GM18907 (cell line): ENCODE results near the gene DIAPH3.

ENCODE experiments used
- ATAC-seq: cut with Tn5 transposase; IDR thresholded peaks from one replicate; pipeline ENCODE4 v1.9.1; 2021; ENCODE audit warnings: mild to moderate bottlenecking, moderate library complexity; ENCODE audit not compliant: unreplicated experiment

DIAPH3 gene

GRCh38 chr13:59790626-59791025, 373.1 kb downstream of the DIAPH3 start:
- ATAC-seq = no peak

- no peak for ATAC-seq
Observed at GRCh38 chr13:59789558-59789957, 374.2 kb downstream of the DIAPH3 start.

- no peak for ATAC-seq
Observed at GRCh38 chr13:59787679-59788078, 376.0 kb downstream of the DIAPH3 start.

GRCh38 chr13:59782696-59783095, 381.0 kb downstream of the DIAPH3 start:
- ATAC-seq = no peak

GRCh38 chr13:59780058-59780457, 383.7 kb downstream of the DIAPH3 start:
- no peak for ATAC-seq

- ATAC-seq = no peak
Observed at GRCh38 chr13:59776924-59777690, 386.6 kb downstream of the DIAPH3 start.

GRCh38 chr13:59774491-59774971, 389.2 kb downstream of the DIAPH3 start:
- ATAC-seq = no peak

GRCh38 chr13:59771272-59771671, 392.5 kb downstream of the DIAPH3 start:
- ATAC-seq = no peak

GRCh38 chr13:59770451-59770850, 393.3 kb downstream of the DIAPH3 start:
- no peak for ATAC-seq

GRCh38 chr13:59766236-59766635, 397.5 kb downstream of the DIAPH3 start:
- no peak for ATAC-seq

- ATAC-seq = peak; percentile 55
Observed at GRCh38 chr13:59755632-59756290, 408.0 kb downstream of the DIAPH3 start.

- ATAC-seq = no peak
Observed at GRCh38 chr13:59754411-59754810, 409.3 kb downstream of the DIAPH3 start.

- ATAC-seq = no peak
Observed at GRCh38 chr13:59750860-59751259, 412.9 kb downstream of the DIAPH3 start.

GRCh38 chr13:59748046-59748445, 415.7 kb downstream of the DIAPH3 start:
- ATAC-seq = no peak

GRCh38 chr13:59747529-59747928, 416.2 kb downstream of the DIAPH3 start:
- peak; percentile 40 for ATAC-seq

- no peak for ATAC-seq
Observed at GRCh38 chr13:59746291-59746962, 417.3 kb downstream of the DIAPH3 start.

- peak; percentile 70 for ATAC-seq
Observed at GRCh38 chr13:59745392-59745788, 418.3 kb downstream of the DIAPH3 start.

GRCh38 chr13:59744747-59745391, 418.9 kb downstream of the DIAPH3 start:
- peak; percentile 55 for ATAC-seq

GRCh38 chr13:59743195-59743594, 420.5 kb downstream of the DIAPH3 start:
- no peak for ATAC-seq

GRCh38 chr13:59742467-59742866, 421.3 kb downstream of the DIAPH3 start:
- no peak for ATAC-seq

GRCh38 chr13:59738921-59739320, 424.8 kb downstream of the DIAPH3 start:
- ATAC-seq = no peak
